Subcutaneous abdominal adipose tissue (tissue), 5 donors: ENCODE measurements around the gene OPN1SW.

Experiments used
- H3K27ac ChIP-seq: one replicate; pipeline ENCODE4 v1.7.0; 2013; ENCODE audit warnings: low read depth, mild to moderate bottlenecking, inconsistent platforms, low read length, moderate library complexity
- H3K27me3 ChIP-seq, 5 donors: one replicate each; pipeline ENCODE4 v1.7.0; 2013; ENCODE audit warnings: low read length in 5 of 5, inconsistent platforms in 1 of 5; ENCODE audit not compliant: control insufficient read depth in 5 of 5, insufficient read depth in 4 of 5
- H3K36me3 ChIP-seq, 5 donors: one replicate each; pipeline ENCODE4 v1.7.0; 2013; ENCODE audit warnings: low read length in 5 of 5; ENCODE audit not compliant: control insufficient read depth in 5 of 5, insufficient read depth in 5 of 5
- H3K4me1 ChIP-seq, 5 donors: one replicate each; pipeline ENCODE4 v1.7.0; 2013; ENCODE audit warnings: low read length in 5 of 5, mild to moderate bottlenecking in 3 of 5, moderate library complexity in 1 of 5; ENCODE audit not compliant: control insufficient read depth in 5 of 5, insufficient read depth in 5 of 5
- H3K4me3 ChIP-seq, 5 donors: one replicate each; pipeline ENCODE4 v1.7.0; 2013; ENCODE audit warnings: low read length in 5 of 5, low read depth in 1 of 5
- H3K9ac ChIP-seq, 5 donors: one replicate each; pipeline ENCODE4 v1.7.0; 2013; ENCODE audit warnings: low read length in 5 of 5, mild to moderate bottlenecking in 4 of 5, moderate library complexity in 3 of 5
- H3K9me3 ChIP-seq, 5 donors: one replicate each; pipeline ENCODE4 v1.7.0; 2013; ENCODE audit warnings: low read length in 5 of 5; ENCODE audit not compliant: control insufficient read depth in 5 of 5
- donor health status: healthy.
- donor health status: healthy.
- donor health status: healthy.
- donor health status: healthy.
- donor health status: healthy.

Gene OPN1SW

DNA sequence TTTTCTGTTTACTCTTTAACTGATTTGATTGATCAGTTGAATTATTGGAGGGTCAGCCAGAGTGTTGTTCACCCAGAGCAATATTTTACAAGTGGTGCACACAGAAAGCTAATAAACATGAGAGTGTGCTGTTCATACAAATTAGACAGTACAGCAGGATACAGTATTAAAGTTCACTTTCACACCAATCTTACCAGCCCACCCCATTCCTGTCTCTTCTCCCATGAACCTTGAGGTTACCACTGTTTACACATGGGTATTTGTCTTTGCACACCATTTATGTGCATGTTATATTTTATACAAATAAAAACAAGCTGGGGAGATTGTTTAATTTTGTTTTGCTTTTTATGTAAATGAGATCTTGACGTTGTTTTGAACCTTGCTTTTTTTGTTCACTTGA lies 29.9 kb downstream of the OPN1SW start:
- Histone ChIP-seq H3K27me3 (no peaks in the 10 kb centered on the region), H3K9me3 (no peaks in the 10 kb centered on the region), H3K4me1 (peaks cover 6 to 20% (median 18%) of the 10 kb centered on the region in 5 donors), H3K4me3 (no peak overlapping the region), H3K27ac (no peak overlapping the region), H3K36me3 (peaks cover 14 to 30% (median 20%) of the 10 kb centered on the region in 5 donors), H3K9ac (no peak overlapping the region)

DNA sequence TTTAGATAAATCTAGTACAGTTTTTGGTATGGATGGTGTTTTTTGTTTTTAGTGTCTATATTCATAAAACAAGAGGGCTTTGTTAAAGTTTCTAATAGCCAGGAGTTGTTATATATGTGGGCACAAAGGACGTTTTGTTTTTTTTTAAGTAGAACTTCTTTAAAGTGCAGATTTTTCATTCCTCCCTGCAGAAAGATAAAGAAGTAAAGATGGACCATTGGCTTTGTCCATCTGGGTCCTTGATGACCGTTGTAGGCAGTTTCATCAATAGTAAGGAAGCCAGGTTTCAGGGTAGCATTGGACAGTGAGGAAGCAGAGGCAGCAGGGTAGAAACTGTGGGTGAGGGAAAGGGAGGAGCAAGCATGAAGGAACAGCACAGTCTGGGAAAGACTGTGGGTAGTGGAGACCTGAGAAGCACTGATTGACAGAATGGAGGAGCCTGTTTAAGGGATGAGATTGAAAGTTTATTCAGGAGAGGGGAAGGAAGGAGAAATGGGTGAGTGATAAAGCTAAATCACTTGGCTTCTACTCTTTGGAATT lies 31.2 kb downstream of the OPN1SW start:
- H3K4me3 ChIP-seq: no peak overlapping the region
- peaks cover 8 to 19% (median 10%) of the 10 kb centered on the region in 5 donors for H3K36me3 ChIP-seq
- H3K9me3 ChIP-seq: no peaks in the 10 kb centered on the region
- H3K27ac ChIP-seq: no peak overlapping the region
- H3K27me3 ChIP-seq: no peaks in the 10 kb centered on the region
- peak overlapping the region in 1 of 5 donors; percentile 33 for H3K9ac ChIP-seq
- H3K4me1 ChIP-seq: peaks cover 6 to 33% (median 30%) of the 10 kb centered on the region in 5 donors

DNA sequence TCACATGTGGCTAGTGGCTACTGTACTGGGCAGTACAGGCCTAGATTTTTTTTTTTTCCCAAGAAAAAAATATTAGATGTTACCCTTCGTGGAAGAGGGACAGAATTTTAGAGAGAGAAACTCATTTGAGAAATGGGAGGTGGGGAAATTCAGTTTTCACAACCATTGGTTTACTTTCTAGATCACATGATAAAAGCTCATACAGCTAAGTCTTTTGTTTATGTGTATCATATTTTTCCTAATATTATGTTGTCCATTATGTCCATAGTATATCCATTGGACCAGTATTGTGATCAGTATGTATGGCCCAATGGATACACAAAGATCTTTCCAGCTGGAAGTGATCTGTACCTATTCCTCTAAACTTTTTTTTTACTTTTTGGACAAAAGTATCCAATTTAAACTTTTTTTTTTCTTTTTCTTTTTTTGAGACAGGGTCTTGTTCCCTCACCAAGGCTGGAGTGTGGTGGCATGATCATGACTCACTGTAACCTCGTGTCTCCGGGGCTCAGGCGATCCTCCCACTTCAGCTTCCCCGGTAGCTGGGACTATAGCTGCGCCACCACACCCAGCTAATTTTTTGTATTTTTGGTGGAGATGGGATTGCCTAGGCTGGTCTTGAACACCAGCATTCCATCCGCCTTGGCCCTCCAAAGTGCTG lies 32.4 kb downstream of the OPN1SW start:
- H3K27me3 ChIP-seq: no peaks in the 10 kb centered on the region
- H3K9me3 ChIP-seq: no peaks in the 10 kb centered on the region
- no peak overlapping the region for H3K27ac ChIP-seq
- H3K9ac ChIP-seq: no peak overlapping the region
- H3K4me3 ChIP-seq: no peak overlapping the region
- peaks cover 6 to 37% (median 35%) of the 10 kb centered on the region in 5 donors for H3K4me1 ChIP-seq
- H3K36me3 ChIP-seq: peaks cover 0 to 7% (median 0%) of the 10 kb centered on the region in 5 donors

DNA sequence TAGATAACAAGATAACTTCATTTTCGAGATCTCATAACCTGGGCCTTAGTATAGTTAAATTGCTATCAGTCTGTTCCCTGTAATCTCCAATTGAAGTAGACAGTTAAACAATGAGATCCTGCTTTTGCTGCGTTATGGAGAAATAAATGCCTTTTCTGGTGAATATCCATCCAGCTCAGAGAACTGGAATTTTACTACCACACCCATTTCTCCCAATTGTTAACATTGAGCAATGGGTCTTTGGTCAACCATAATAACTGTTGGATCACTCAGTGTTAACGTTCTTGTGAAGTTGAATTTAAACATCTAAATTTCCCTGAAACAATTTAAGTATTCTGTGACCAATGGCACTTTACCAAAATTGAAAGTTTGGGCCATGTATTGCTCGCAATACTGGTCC lies 33.4 kb downstream of the OPN1SW start:
- H3K9me3 ChIP-seq: no peaks in the 10 kb centered on the region
- H3K4me3 ChIP-seq: no peak overlapping the region
- peak overlapping the region; percentile 94 for H3K27ac ChIP-seq
- no peaks in the 10 kb centered on the region for H3K27me3 ChIP-seq
- H3K4me1 ChIP-seq: peaks cover 4 to 39% (median 36%) of the 10 kb centered on the region in 5 donors
- no peak overlapping the region for H3K9ac ChIP-seq
- no peaks in the 10 kb centered on the region for H3K36me3 ChIP-seq

GRCh38 chr7:128741491-128741890 lies 34.1 kb downstream of the OPN1SW start:
- Histone ChIP-seq H3K9me3 (no peaks in the 10 kb centered on the region), H3K27ac (peak overlapping the region; percentile 94), H3K9ac (peak overlapping the region in 1 of 5 donors; percentile 43), H3K4me1 (peaks cover 4 to 39% (median 36%) of the 10 kb centered on the region in 5 donors), H3K27me3 (no peaks in the 10 kb centered on the region), H3K36me3 (no peaks in the 10 kb centered on the region), H3K4me3 (peak overlapping the region in 1 of 5 donors; percentile 97)

- Histone ChIP-seq H3K4me1 (peaks cover 4 to 39% (median 36%) of the 10 kb centered on the region in 5 donors), H3K4me3 (peak overlapping the region; percentile 93 to 100 (median 98)), H3K27ac (peak overlapping the region; percentile 94)
Measured at GRCh38 chr7:128740996-128741395, 34.6 kb downstream of the OPN1SW start.

DNA sequence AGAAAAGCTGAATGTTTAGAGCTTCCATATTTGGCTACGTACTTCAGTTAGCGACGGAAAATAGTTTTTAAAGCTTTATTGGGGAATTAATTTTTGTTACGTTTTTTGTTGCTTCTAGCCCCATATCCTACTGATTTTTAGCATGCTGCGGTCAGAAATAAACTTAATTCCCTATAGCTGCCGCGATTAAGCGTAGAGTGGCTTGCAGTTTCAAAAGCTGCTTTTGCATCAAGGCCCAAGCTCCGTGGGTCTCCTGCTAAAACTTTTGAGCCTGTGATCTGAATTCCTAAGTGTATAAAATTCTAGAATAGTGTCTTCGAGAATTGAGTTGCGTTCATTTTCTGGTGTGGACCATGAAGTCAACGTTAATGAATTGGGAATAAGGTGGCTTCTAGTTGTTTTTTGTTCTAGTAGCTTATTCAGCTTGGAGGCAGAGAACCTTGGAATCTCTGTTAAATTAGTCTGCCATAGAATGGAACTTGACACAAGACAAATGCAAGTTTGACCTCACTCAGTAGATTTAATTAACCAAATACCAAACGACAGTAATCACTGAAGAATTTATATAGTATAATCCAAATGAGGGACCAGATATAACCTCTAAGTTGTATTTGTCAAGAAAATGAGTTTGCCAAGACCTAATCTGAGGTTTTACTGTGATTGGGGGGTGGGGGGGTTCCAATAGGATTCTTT lies 35.5 kb downstream of the OPN1SW start:
- Histone ChIP-seq H3K27me3 (no peaks in the 10 kb centered on the region), H3K36me3 (no peaks in the 10 kb centered on the region), H3K9ac (peak overlapping the region; percentile 87 to 95 (median 93)), H3K4me3 (peak overlapping the region; percentile 93 to 100 (median 98)), H3K4me1 (peaks cover 4 to 39% (median 36%) of the 10 kb centered on the region in 5 donors), H3K9me3 (no peaks in the 10 kb centered on the region), H3K27ac (peak overlapping the region; percentile 94)

More at GRCh38 chr7:128740996-128741395, 34.6 kb downstream of the OPN1SW start:
- Histone ChIP-seq H3K36me3 (no peaks in the 10 kb centered on the region), H3K9ac (peak overlapping the region in 2 of 5 donors; percentile 43 to 95), H3K9me3 (no peaks in the 10 kb centered on the region), H3K27me3 (no peaks in the 10 kb centered on the region)

- peaks cover 4 to 39% (median 36%) of the 10 kb centered on the region in 5 donors for H3K4me1 ChIP-seq
- peak within 1 kb of the TSS; percentile 94 for H3K27ac ChIP-seq
- H3K36me3 ChIP-seq: no peaks in the 10 kb centered on the region
- H3K4me3 ChIP-seq: peak within 1 kb of the TSS; percentile 93 to 100 (median 98)
- peak within 1 kb of the TSS; percentile 87 to 95 (median 93) for H3K9ac ChIP-seq
- H3K27me3 ChIP-seq: no peaks in the 10 kb centered on the region
- H3K9me3 ChIP-seq: no peaks in the 10 kb centered on the region
Measured at GRCh38 chr7:128739048-128739962, 36.3 kb downstream of the OPN1SW start, which contains the start of gene CALU. CALU (plus strand) TSS chr7:128739359; CDS start chr7:128748584, 9,225 bp downstream.

GRCh38 chr7:128738570-128739047 lies 37.0 kb downstream of the OPN1SW start:
- Histone ChIP-seq H3K4me3 (peak overlapping the region; percentile 71 to 100 (median 97)), H3K4me1 (peaks cover 4 to 42% (median 36%) of the 10 kb centered on the region in 5 donors), H3K27me3 (no peaks in the 10 kb centered on the region)

More at GRCh38 chr7:128738570-128739047, 37.0 kb downstream of the OPN1SW start:
- H3K27ac ChIP-seq: peak overlapping the region; percentile 94
- no peaks in the 10 kb centered on the region for H3K9me3 ChIP-seq
- H3K9ac ChIP-seq: peak overlapping the region; percentile 71 to 95 (median 87)
- H3K36me3 ChIP-seq: no peaks in the 10 kb centered on the region
